ENCODE measurements around the gene SLF2. TPM values are rescaled to one million over a fixed set of nuclear protein-coding genes. Genes with fewer than 3 reads are reported as not detected.

Gene SLF2
- total RNA-seq, 2 experiments from 2014 or later = 41.4 to 53.0 TPM

- peaks cover 50% of the 10 kb centered on the region for H3K4me1 Mint-ChIP-seq
- no peak for ATAC-seq
- CTCF ChIA-PET = interaction anchor here (1.2 to 3.4 kb wide), 4 partner anchors 25 to 118 kb away, joined by 3 to 15 read pairs (median 4); partner anchors contain the start of genes PDZD7 and SFXN3
- peaks cover 29% of the 10 kb centered on the region for H3K36me3 Mint-ChIP-seq
- peak overlapping the region; percentile 99 for H3K4me3 Mint-ChIP-seq
- H3K27ac Mint-ChIP-seq = peak overlapping the region; percentile 98
- DNase-seq = no peak
- H3K9me3 Mint-ChIP-seq (ENCODE audit: low read depth) = no peaks in the 10 kb centered on the region
- H3K27me3 Mint-ChIP-seq = peaks cover 3% of the 10 kb centered on the region
Observed at GRCh38 chr10:100913470-100913865, 705 bp downstream of the SLF2 start.

- H3K36me3 Mint-ChIP-seq = peaks cover 44% of the 10 kb centered on the region
- DNase-seq (no peak), ATAC-seq (no peak)
- CTCF ChIA-PET = interaction anchor here (0.7 kb wide), 1 partner anchor 17 kb away, joined by 3 read pairs; no protein-coding TSS in a partner anchor
- H3K27ac Mint-ChIP-seq = no peak overlapping the region
- peaks cover 31% of the 10 kb centered on the region for H3K4me1 Mint-ChIP-seq
- H3K27me3 Mint-ChIP-seq = no peaks in the 10 kb centered on the region
- no peaks in the 10 kb centered on the region for H3K9me3 Mint-ChIP-seq (ENCODE audit: low read depth)
- no peak overlapping the region for H3K4me3 Mint-ChIP-seq
Observed at GRCh38 chr10:100917071-100917470, 4.3 kb downstream of the SLF2 start.

GRCh38 chr10:100923580-100923979, 10.8 kb downstream of the SLF2 start:
- no peaks in the 10 kb centered on the region for H3K9me3 Mint-ChIP-seq (ENCODE audit: low read depth)
- no peaks in the 10 kb centered on the region for H3K27me3 Mint-ChIP-seq
- peaks cover 54% of the 10 kb centered on the region for H3K36me3 Mint-ChIP-seq
- DNase-seq = no peak
- H3K27ac Mint-ChIP-seq = no peak overlapping the region
- ATAC-seq = no peak
- H3K4me1 Mint-ChIP-seq = peaks cover 9% of the 10 kb centered on the region
- CTCF ChIA-PET = interaction anchor here (1.2 to 1.4 kb wide), 2 partner anchors 11 to 74 kb away, joined by 3 to 6 read pairs; no protein-coding TSS in a partner anchor
- no peak overlapping the region for H3K4me3 Mint-ChIP-seq

GRCh38 chr10:100927266-100927665, 14.5 kb downstream of the SLF2 start:
- no peak for ATAC-seq
- no peak overlapping the region for H3K4me3 Mint-ChIP-seq
- no peaks in the 10 kb centered on the region for H3K27me3 Mint-ChIP-seq
- H3K4me1 Mint-ChIP-seq = peaks cover 18% of the 10 kb centered on the region
- H3K27ac Mint-ChIP-seq = no peak overlapping the region
- H3K36me3 Mint-ChIP-seq = peaks cover 54% of the 10 kb centered on the region
- CTCF ChIA-PET = no interaction called here
- no peak for DNase-seq
- no peaks in the 10 kb centered on the region for H3K9me3 Mint-ChIP-seq (ENCODE audit: low read depth)

GRCh38 chr10:100928039-100928438, 15.3 kb downstream of the SLF2 start:
- ATAC-seq (no peak), DNase-seq (no peak)
- Mint-ChIP-seq H3K9me3 (ENCODE audit: low read depth) (no peaks in the 10 kb centered on the region), H3K36me3 (peaks cover 58% of the 10 kb centered on the region), H3K27ac (no peak overlapping the region), H3K4me1 (peaks cover 18% of the 10 kb centered on the region), H3K27me3 (no peaks in the 10 kb centered on the region), H3K4me3 (no peak overlapping the region)
- CTCF ChIA-PET = interaction anchor here (0.7 to 1.0 kb wide), 2 partner anchors 16 to 56 kb away, joined by 3 read pairs; no protein-coding TSS in a partner anchor

GRCh38 chr10:100930368-100930767, 17.6 kb downstream of the SLF2 start:
- Mint-ChIP-seq H3K27me3 (no peaks in the 10 kb centered on the region), H3K4me3 (no peak overlapping the region), H3K36me3 (peaks cover 48% of the 10 kb centered on the region), H3K4me1 (peaks cover 13% of the 10 kb centered on the region), H3K9me3 (ENCODE audit: low read depth) (no peaks in the 10 kb centered on the region), H3K27ac (peak overlapping the region; percentile 60)
- CTCF ChIA-PET = no interaction called here
- no peak for ATAC-seq
- no peak for DNase-seq

GRCh38 chr10:100934084-100934659, 21.4 kb downstream of the SLF2 start:
- CTCF ChIA-PET = interaction anchor here (0.9 to 1.4 kb wide), 7 partner anchors 11 to 64 kb away, joined by 3 to 6 read pairs (median 3); no protein-coding TSS in a partner anchor
- DNase-seq (no peak), ATAC-seq (no peak)
- Mint-ChIP-seq H3K9me3 (ENCODE audit: low read depth) (no peaks in the 10 kb centered on the region), H3K4me3 (no peak overlapping the region), H3K36me3 (peaks cover 41% of the 10 kb centered on the region), H3K27ac (no peak overlapping the region), H3K4me1 (peaks cover 9% of the 10 kb centered on the region), H3K27me3 (no peaks in the 10 kb centered on the region)

- Mint-ChIP-seq H3K4me1 (peaks cover 13% of the 10 kb centered on the region), H3K36me3 (peaks cover 34% of the 10 kb centered on the region), H3K4me3 (no peak overlapping the region), H3K9me3 (ENCODE audit: low read depth) (no peaks in the 10 kb centered on the region), H3K27ac (no peak overlapping the region), H3K27me3 (no peaks in the 10 kb centered on the region)
- DNase-seq (no peak), ATAC-seq (no peak)
- CTCF ChIA-PET = no interaction called here
Observed at GRCh38 chr10:100939763-100940344, 27.1 kb downstream of the SLF2 start.

- H3K4me3 Mint-ChIP-seq = no peak overlapping the region
- H3K27me3 Mint-ChIP-seq = no peaks in the 10 kb centered on the region
- CTCF ChIA-PET = interaction anchor here (1.9 kb wide), 1 partner anchor 16 kb away, joined by 4 read pairs; no protein-coding TSS in a partner anchor
- ATAC-seq (no peak), DNase-seq (no peak)
- no peaks in the 10 kb centered on the region for H3K9me3 Mint-ChIP-seq (ENCODE audit: low read depth)
- H3K4me1 Mint-ChIP-seq = peaks cover 13% of the 10 kb centered on the region
- no peak overlapping the region for H3K27ac Mint-ChIP-seq
- peaks cover 44% of the 10 kb centered on the region for H3K36me3 Mint-ChIP-seq
Observed at GRCh38 chr10:100942229-100942628, 29.5 kb downstream of the SLF2 start.

GRCh38 chr10:100943508-100943907, 30.7 kb downstream of the SLF2 start:
- no peaks in the 10 kb centered on the region for H3K27me3 Mint-ChIP-seq
- ATAC-seq (no peak), DNase-seq (no peak)
- no peaks in the 10 kb centered on the region for H3K9me3 Mint-ChIP-seq (ENCODE audit: low read depth)
- no peak overlapping the region for H3K4me3 Mint-ChIP-seq
- CTCF ChIA-PET = interaction anchor here (1.6 to 1.9 kb wide), 4 partner anchors 15 to 152 kb away, joined by 3 to 6 read pairs (median 4); no protein-coding TSS in a partner anchor
- H3K36me3 Mint-ChIP-seq = peaks cover 43% of the 10 kb centered on the region
- peak overlapping the region; percentile 61 for H3K27ac Mint-ChIP-seq
- peaks cover 13% of the 10 kb centered on the region for H3K4me1 Mint-ChIP-seq

GRCh38 chr10:100945754-100946153, 33.0 kb downstream of the SLF2 start:
- no peak overlapping the region for H3K4me3 Mint-ChIP-seq
- no peaks in the 10 kb centered on the region for H3K27me3 Mint-ChIP-seq
- H3K27ac Mint-ChIP-seq = no peak overlapping the region
- H3K9me3 Mint-ChIP-seq (ENCODE audit: low read depth) = no peaks in the 10 kb centered on the region
- DNase-seq (no peak), ATAC-seq (no peak)
- CTCF ChIA-PET = interaction anchor here (1.1 to 1.2 kb wide), 3 partner anchors 11 to 69 kb away, joined by 3 to 4 read pairs (median 3); no protein-coding TSS in a partner anchor
- H3K4me1 Mint-ChIP-seq = peaks cover 16% of the 10 kb centered on the region
- peaks cover 41% of the 10 kb centered on the region for H3K36me3 Mint-ChIP-seq

GRCh38 chr10:100948916-100949315, 36.2 kb downstream of the SLF2 start:
- Mint-ChIP-seq H3K27ac (peak overlapping the region; percentile 18), H3K4me1 (peaks cover 9% of the 10 kb centered on the region), H3K36me3 (peaks cover 36% of the 10 kb centered on the region), H3K27me3 (no peaks in the 10 kb centered on the region), H3K9me3 (ENCODE audit: low read depth) (no peaks in the 10 kb centered on the region), H3K4me3 (no peak overlapping the region)
- no peak for DNase-seq
- ATAC-seq = no peak
- CTCF ChIA-PET = no interaction called here

- no peaks in the 10 kb centered on the region for H3K27me3 Mint-ChIP-seq
- DNase-seq (no peak), ATAC-seq (no peak)
- peaks cover 7% of the 10 kb centered on the region for H3K4me1 Mint-ChIP-seq
- no peak overlapping the region for H3K4me3 Mint-ChIP-seq
- H3K36me3 Mint-ChIP-seq = peaks cover 36% of the 10 kb centered on the region
- no peaks in the 10 kb centered on the region for H3K9me3 Mint-ChIP-seq (ENCODE audit: low read depth)
- no peak overlapping the region for H3K27ac Mint-ChIP-seq
- CTCF ChIA-PET = no interaction called here
Observed at GRCh38 chr10:100960251-100960650, 47.5 kb downstream of the SLF2 start.

All from activated CD8-positive, alpha-beta memory T cell treated with anti-CD3 and anti-CD28 coated beads, Interleukin-2, amount 10 ng/mL, durations not matched to agents 7 days and 5 days (primary cell).